ENCODE data around the gene UBALD2.
A peak's percentile ranks its signal among the peaks of the same experiment; 100 is the strongest.
"Not testable (repeated sequence)": the region's sequence is repeated elsewhere in the genome, so short reads cannot be mapped to it uniquely, and the experiment has no call there.

Gene UBALD2

GRCh38 chr17:76264755-76265623 is at the start of gene UBALD2:
Gene UBALD2 (plus strand): TSS chr17:76265348. CDS start chr17:76265506, 158 bp downstream.
- peak; percentile 100 for DNase-seq (ENCODE audit: low read depth)

DNA sequence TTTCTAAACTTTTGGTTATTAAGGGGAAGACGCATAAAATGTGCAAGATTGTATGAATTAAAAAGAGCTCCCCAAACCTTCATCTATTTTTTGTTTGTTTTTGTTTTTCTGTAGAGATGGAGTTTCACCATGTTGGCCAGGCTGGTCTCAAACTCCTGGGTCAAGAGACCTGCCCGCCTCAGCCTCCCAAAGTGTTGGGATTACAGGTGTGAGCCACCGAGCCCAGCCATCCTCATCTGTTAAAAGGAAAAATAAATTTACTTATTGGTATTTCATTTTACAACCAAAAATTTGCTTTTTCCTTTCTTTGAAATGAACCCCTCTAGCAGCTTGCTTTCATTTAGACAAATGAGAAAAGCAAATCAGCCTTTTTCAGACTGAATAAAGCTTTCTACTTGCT is 48.1 kb upstream of the UBALD2 start:
- DNase-seq (ENCODE audit: low read depth) = no peak

DNA sequence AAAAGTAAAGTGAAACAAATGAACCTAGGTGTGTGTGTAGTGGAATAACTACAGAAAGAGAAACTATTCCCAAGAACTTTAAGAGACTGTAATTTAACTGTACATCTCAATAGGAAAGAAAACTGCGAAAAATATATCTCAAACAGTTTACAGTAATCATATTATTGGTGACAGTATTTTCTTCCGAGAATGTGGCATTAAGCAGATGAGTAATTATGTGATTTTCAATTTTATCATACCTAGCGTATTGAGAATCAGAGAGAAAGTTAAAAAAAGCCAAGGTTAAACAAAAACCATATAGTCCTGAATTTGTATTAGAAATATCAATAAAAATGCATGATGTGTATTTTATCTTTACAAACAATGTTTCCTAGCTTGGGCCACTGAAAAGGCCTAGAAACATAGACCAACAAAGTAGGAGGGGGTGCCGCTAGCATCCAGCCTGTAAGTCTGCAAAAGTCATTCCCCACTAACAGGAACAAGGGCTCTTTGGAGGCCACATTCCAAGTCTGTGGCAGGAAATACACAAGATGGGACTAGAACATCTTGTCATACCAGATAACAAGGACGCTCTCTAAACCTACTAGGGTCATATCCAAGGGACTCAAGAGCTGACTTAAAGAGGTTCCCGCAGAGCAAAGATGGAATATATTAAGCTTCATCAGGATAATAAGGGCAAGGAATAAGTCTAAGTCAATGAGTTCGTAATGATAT is 45.3 kb upstream of the UBALD2 start:
- DNase-seq (ENCODE audit: low read depth) = no peak

DNA sequence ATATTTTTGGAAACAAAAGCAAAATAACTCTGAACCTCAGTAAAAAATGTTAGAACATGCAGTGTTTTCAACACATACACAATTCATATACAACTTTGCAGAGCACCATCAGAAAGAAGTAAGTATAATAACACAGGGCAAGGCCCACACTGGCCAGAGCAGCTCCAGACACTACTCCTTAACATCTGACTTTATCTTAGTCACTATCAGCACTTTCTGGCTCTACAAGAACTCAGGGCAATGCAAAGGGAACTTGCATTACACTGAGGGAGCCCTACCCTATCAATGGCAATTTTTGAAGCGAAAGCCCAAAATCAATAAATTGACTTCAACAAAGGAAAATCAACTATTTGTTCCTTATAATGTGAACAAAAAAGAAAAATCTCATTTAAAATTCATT is 41.3 kb upstream of the UBALD2 start:
- no peak for DNase-seq (ENCODE audit: low read depth)

GRCh38 chr17:76225373-76226086 is 39.6 kb upstream of the UBALD2 start:
- DNase-seq (ENCODE audit: low read depth) = not testable (repeated sequence)

DNA sequence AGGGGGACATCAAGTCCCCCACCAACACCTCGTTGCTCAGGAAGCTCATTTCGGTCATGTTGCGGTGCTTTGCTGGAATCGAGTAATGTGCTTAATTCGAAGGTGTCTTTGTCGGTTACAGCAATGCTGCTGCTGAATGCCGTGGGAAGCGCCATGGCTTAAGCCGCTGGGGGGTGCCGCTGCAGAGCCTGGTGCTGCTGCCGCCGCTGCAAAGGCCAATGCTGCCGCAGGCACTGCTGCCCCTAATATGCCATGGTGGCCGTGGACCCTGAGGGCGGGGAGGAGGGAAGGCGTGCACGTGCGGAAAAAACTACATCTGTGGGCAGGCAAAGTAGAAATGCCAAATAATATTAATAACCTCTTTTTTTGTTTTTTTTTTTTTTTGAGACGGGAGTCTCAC is 38.4 kb upstream of the UBALD2 start:
- not testable (repeated sequence) for DNase-seq (ENCODE audit: low read depth)

DNA sequence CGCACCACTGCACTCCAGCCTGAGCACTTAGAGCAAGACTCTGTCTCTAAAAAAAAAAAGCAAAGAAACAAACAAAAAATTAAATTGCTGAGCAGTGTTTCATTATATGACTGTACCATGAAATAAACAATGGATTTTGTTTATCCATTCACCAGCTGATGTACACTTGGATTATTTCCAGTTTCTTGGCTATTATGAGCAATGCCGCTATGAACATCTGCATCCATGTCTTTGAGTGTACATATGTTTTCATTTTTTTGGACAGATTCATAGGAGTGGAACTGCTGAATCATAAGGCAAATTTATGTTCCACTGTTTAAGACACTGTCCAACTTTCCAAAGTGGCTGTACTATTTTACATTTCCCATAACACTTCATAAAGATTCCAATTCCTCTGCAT is 32.8 kb upstream of the UBALD2 start:
- peak; percentile 78 for DNase-seq (ENCODE audit: low read depth)

GRCh38 chr17:76233588-76234353 is 31.4 kb upstream of the UBALD2 start:
- no peak for DNase-seq (ENCODE audit: low read depth)

- DNase-seq (ENCODE audit: low read depth) = peak; percentile 32
These were observed 30.8 kb upstream of the UBALD2 start for GRCh38 chr17:76234354-76234679.

GRCh38 chr17:76235883-76236282 is 29.3 kb upstream of the UBALD2 start:
- DNase-seq (ENCODE audit: low read depth) = no peak

- no peak for DNase-seq (ENCODE audit: low read depth)
These were observed 28.5 kb upstream of the UBALD2 start for GRCh38 chr17:76236603-76237002.

DNA sequence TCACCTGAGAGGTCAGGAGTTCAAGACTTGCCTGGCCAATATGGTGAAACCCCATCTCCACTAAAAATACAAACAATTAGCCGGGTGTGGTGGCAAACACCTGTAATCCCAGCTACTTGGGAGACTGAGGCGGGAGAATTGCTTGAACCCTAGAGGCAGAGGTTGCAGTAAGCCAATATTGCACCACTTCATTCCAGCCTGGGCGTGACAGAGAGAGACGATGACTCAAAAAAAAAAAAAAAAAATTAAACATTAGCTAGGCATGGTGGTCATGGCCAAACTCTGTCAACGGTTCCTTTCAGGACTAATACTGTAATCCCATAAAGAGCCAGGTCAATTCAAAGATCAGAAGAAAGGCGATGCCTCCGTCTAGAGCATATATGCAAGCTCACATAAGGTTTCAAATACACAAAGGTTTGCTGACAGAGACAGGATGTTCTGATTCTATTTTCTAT is 27.3 kb upstream of the UBALD2 start:
- DNase-seq (ENCODE audit: low read depth) = no peak

- DNase-seq (ENCODE audit: low read depth) = no peak
These were observed 26.2 kb upstream of the UBALD2 start for GRCh38 chr17:76238847-76239537.

- no peak for DNase-seq (ENCODE audit: low read depth)
These were observed 25.4 kb upstream of the UBALD2 start for GRCh38 chr17:76239538-76240274.

DNA sequence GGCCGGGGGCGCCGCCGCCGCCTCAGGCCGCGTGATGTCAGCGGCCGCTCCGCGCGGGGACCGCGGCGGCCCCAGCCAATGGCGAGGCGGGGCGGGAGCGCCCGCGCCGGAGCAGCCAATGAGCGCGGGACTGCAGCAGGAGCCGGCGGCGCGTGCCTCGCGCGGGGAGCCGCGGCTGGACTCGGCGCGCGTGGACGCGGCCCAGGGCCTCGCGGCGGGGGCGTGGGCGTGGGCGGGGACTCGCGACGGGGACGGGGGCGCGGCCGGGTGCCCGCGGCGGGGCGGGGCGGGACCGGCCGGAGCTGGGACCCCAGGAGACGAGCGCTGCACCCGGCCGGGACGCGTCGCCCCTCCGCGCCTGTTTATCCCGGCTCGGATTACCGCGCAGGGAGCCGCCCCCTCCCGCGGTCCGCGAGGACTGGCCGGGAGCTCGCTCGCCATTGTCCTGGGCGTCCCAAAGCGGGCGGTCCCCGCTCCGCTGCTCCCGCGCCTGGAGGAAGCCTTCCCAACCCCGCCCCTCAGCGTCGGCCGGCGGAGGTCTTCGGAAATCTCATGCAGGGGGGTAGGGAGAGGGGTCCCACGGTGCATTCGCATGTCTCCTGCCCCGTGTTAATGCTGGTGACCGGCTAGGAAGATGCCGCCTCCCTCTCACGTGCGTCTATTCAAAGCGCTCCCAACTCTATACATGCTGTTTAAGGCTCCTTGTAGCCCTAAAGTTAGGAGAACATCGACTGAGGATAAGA is 24.5 kb upstream of the UBALD2 start, which contains the start of gene RNF157:
Gene RNF157 (minus strand): TSS at position 33 of the 743 bp plus-strand sequence. CDS start 253 bp downstream, outside the sequence.
- DNase-seq (ENCODE audit: low read depth) = peak; percentile 53

DNA sequence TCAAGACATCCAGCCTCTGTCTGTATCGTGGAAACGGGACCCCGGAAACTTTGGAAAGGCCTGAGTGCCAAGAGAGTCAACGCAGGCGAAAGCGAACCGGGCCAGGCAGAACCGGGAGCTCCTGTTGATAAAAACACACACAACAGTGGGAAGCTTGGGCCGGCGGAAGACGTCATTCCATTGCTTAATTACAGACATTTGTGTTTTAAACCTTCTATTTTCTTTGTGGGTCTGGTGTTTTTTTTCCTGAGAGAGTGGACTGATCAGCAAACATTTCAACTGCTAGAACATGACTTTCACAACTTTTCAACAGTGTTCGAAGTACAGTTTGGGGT is 24.0 kb upstream of the UBALD2 start:
- DNase-seq (ENCODE audit: low read depth) = peak; percentile 20

GRCh38 chr17:76241691-76242255 is 23.4 kb upstream of the UBALD2 start:
- DNase-seq (ENCODE audit: low read depth) = no peak

DNA sequence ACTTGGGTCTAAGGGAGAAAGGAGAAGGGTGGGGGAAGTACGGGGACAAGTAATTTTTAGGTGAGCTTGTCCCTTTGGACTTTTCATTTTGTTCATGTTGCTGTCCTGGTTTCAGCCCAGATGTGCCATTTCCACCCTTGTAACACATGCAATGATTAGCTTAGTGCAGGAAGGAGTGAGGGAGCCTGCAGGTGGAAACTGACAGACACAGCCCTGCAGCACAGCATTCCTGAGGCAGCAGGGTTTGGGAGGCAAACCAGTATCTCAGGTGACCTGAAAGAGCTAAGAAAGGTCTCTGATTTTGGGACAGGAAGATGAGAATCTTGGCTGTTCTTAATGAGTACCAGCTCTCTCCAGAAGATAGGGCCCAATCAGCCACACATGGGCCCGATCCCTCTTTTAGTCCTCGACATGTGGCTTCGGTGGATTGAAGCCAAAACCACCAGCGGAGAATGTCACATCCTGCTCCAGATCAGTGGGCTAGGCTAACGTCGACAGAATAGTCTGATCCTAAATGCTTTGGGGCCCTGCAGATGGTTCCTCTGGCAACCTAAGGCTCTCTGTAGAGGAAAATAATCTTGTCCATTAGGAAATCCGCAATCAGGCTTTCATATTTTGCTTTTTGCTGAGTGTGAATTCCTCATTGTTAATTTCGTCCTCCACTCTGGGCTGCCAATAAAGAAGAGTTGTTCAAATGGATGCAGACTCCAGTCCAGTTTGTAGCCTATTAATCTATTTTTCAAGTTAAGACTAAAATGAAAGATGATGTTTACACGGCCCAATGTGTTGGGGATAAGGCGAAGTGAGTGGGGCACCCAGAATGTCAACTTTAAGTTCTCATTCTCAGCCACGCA is 21.1 kb upstream of the UBALD2 start:
- no peak for DNase-seq (ENCODE audit: low read depth)

GRCh38 chr17:76244721-76245120 is 20.4 kb upstream of the UBALD2 start:
- not testable (repeated sequence) for DNase-seq (ENCODE audit: low read depth)

Data from iris pigment epithelial cell (primary cell).